K562 (cell line): Measurements from ENCODE around the gene CCNY. TPM values are rescaled to one million over a fixed set of nuclear protein-coding genes. Genes with fewer than 3 reads are reported as not detected.

Experiments used
- FOXO4 ChIP-seq: fragments of 450-650 bp; formaldehyde crosslinking; IDR thresholded peaks from 2 replicates; pipeline ENCODE4 v1.4.0; 2020; ENCODE audit warnings: mild to moderate bottlenecking, moderate library complexity
- GABPA ChIP-seq: fragments of 200-800 bp; sonication (Bioruptor generic); conservative IDR thresholded peaks from 2 replicates; pipeline ENCODE4 v1.6.1; 2016; ENCODE audit warnings: low read depth, missing genetic modification characterization, missing compliant biosample characterization
- JUNB ChIP-seq: fragments of 450-650 bp; formaldehyde crosslinking; conservative IDR thresholded peaks from 2 replicates; pipeline ENCODE4 v1.4.0; 2020; ENCODE audit warnings: mild to moderate bottlenecking
- MYNN ChIP-seq, 2 experiments: sonication (generic); formaldehyde crosslinking in 1 of 2; IDR thresholded peaks; 2 replicates each; pipeline versions ENCODE4 v1.5.0 to v1.6.1; 2016 to 2020; ENCODE audit warnings: antibody characterized with exemption in 1 of 2, missing genetic modification reagents in 1 of 2
- POLR2G ChIP-seq: fragments of 200-400 bp; formaldehyde crosslinking; IDR thresholded peaks from 2 replicates; pipeline ENCODE4 v1.6.1; 2017; ENCODE audit warnings: low read depth, mild to moderate bottlenecking, antibody characterized with exemption, low read length, moderate library complexity
- SREBF1 ChIP-seq: fragments of 150-350 bp; IDR thresholded peaks from 2 replicates; pipeline ENCODE4 v1.6.1; 2014; ENCODE audit warnings: antibody characterized with exemption, low read depth, low read length, borderline replicate concordance
- STAT6 ChIP-seq: sonication (generic); formaldehyde crosslinking; IDR thresholded peaks from 2 replicates; pipeline ENCODE4 v1.8.1; 2023; ENCODE audit warnings: mild to moderate bottlenecking, missing genetic modification reagents
- ZNF511 ChIP-seq: sonication (generic); formaldehyde crosslinking; IDR thresholded peaks from 2 replicates; pipeline ENCODE4 v1.8.0; 2022; ENCODE audit warnings: mild to moderate bottlenecking, missing genetic modification reagents
- polyA plus RNA-seq, 8 experiments: library from polyadenylated mRNA; depleted of rRNA in 4 of 8; stranded (reverse) in 5 of 8; unstranded in 3 of 8; fragments of >200 nt; fragmentation: Nextera tagmentation in 2 of 8; fragmentation: Illumina TruSeq in 1 of 8; extraction: Ambion mirVana in 2 of 8; extraction: Trizol in 1 of 8; gene quantifications; 2 replicates each; pipeline versions ENCODE4 v1.2.1 to v1.2.3, GENCODE V29; 2011 to 2014; ENCODE audit warnings: inconsistent platforms in 1 of 8, missing spikeins in 1 of 8
- total RNA-seq, 7 experiments: library from RNA; depleted of rRNA in 6 of 7; stranded (reverse); fragments of >200 nt in 6 of 7; fragmentation: Illumina TruSeq in 2 of 7; extraction: Trizol in 2 of 7; gene quantifications; 2 replicates each; pipeline versions ENCODE4 v1.2.1 to v1.2.3, GENCODE V29; 2011 to 2021; ENCODE audit warnings: low replicate concordance in 1 of 7

Gene CCNY
- total and polyA plus RNA-seq, 9 of the 15 experiments (the other 6 are each of a cell fraction or from before 2014, with no cell fraction given), result 8.4 to 109 (median 38.6) TPM

- no peak for TF ChIP-seq FOXO4 (CRISPR knock-in tag)
- no peak; the same call in 1 of the 2 replicates for TF ChIP-seq MYNN (IDR thresholded peaks at IDR 0.05)
- no peak for TF ChIP-seq MYNN (CRISPR knock-in tag; IDR thresholded peaks at IDR 0.05)
- TF ChIP-seq SREBF1, result no peak
- peak; percentile 64 for TF ChIP-seq JUNB
- TF ChIP-seq ZNF511 (CRISPR knock-in tag), result peak; percentile 57; the same call in 1 of the 2 replicates
- no peak for TF ChIP-seq POLR2G
- TF ChIP-seq GABPA, result peak; percentile 59
- TF ChIP-seq STAT6, result no peak
Observed at GRCh38 chr10:35391153-35391953, 55.0 kb downstream of the CCNY start (continued).
